ENCODE data around the gene AHCYL1. TPM values are rescaled to one million over a fixed set of nuclear protein-coding genes. Genes with fewer than 3 reads are reported as not detected.

The AHCYL1 gene
- polyA plus RNA-seq, 2 of the 4 experiments (the other 2 are of a cell fraction) = 124 to 148 TPM

DNA sequence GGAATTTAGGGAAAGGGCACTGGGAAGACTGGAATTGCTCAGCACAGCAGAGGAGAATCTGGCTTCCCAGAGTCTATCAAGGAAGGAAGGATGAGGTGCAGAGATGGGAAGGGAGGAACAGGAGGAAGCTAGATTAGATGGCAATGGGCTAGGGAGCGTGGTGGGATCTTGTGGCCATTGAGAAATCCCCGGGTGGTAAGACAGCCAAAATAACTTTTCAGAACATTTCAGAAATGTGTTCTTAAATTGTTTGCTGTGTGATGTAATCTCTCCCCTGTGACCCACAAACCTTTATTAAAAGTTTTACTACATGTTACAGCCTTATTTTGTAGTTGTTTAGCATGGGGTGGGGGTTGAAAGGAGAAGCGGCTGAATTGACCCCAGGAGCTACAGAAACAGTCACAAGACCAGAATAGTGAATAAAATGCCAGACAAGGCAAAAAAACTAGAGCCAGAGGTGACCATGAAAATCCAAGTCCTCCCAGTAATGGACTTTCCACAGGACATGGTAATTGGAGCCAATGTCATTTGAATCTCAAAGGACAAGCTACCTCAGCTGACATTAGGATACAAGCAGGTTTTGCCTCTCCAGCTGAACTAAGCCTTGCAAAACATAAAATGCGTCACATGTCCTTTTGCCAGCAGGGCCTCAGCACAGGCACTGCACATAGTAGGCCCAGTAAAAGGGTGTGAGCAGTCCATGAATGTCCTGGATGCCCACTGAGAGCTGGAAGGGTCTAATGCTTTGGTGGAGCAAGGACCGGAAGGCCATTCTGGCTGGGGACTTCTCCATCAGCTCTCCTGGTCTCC lies 980 bp upstream of the AHCYL1 start:
- ATAC-seq (no peak), FAIRE-seq (no peak), DNase-seq (ENCODE audit: low read depth in 1 of 2, low spot score in 1 of 2) (no peak)
- Histone ChIP-seq H3K9me3 (peaks cover 3% of the 10 kb centered on the region), H3K4me2 (peak overlapping the region; percentile 75), H3K4me3 (no peak overlapping the region), H3K27ac (peak overlapping the region; percentile 95 to 98), H3K4me1 (peaks cover 79% of the 10 kb centered on the region)
- ChIA-PET CTCF (interaction anchor here (0.6 to 17.7 kb wide), 68 partner anchors 10 to 494 kb away, joined by 3 to 969 read pairs (median 6); partner anchors contain the start of genes CSF1, GNAI3 and GSTM4), POLR2A (interaction anchor here (0.9 to 2.0 kb wide), 5 partner anchors 63 to 435 kb away, joined by 3 to 23 read pairs (median 14); partner anchors contain the start of gene GNAI3)
- 61% methylated on average over 5 of the region's 5 CpGs for WGBS (ENCODE audit: missing lambda C conversion rate)
- TF ChIP-seq, protein P1, sequence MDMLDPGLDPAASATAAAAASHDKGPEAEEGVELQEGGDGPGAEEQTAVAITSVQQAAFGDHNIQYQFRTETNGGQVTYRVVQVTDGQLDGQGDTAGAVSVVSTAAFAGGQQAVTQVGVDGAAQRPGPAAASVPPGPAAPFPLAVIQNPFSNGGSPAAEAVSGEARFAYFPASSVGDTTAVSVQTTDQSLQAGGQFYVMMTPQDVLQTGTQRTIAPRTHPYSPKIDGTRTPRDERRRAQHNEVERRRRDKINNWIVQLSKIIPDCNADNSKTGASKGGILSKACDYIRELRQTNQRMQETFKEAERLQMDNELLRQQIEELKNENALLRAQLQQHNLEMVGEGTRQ (IDR thresholded peaks at IDR 0.05) = peak; percentile 18; the same call in 1 of the 2 replicates
- TF ChIP-seq, protein P2, sequence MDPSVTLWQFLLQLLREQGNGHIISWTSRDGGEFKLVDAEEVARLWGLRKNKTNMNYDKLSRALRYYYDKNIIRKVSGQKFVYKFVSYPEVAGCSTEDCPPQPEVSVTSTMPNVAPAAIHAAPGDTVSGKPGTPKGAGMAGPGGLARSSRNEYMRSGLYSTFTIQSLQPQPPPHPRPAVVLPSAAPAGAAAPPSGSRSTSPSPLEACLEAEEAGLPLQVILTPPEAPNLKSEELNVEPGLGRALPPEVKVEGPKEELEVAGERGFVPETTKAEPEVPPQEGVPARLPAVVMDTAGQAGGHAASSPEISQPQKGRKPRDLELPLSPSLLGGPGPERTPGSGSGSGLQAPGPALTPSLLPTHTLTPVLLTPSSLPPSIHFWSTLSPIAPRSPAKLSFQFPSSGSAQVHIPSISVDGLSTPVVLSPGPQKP (IDR thresholded peaks at IDR 0.05; ENCODE audit: low read depth, low read length) = no peak

DNA sequence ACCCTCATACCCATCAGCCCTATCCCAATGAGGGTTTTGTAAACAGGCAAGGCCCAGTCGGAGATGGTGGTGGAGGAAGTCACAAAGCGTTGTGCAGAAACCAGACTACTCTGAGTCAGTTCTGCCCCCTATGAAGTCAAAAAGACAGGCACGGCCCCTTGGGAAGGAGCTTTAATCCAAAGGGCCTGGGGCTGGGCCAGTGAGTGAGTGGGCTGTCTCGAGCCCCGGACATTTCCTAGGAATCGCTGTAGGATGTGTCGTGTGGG lies 442 bp upstream of the AHCYL1 start:
- FAIRE-seq (no peak), DNase-seq (ENCODE audit: low read depth in 1 of 2, low spot score in 1 of 2) (peak in 1 of 2 experiments; percentile 65), ATAC-seq (peak; percentile 31 to 52)
- Histone ChIP-seq H3K27ac (peak overlapping the region; percentile 95 to 98), H3K4me2 (peak overlapping the region; percentile 75), H3K4me1 (peaks cover 74% of the 10 kb centered on the region), H3K9me3 (no peaks in the 10 kb centered on the region), H3K4me3 (no peak overlapping the region)
- WGBS (ENCODE audit: missing lambda C conversion rate) = 10% methylated on average over 5 of the region's 7 CpGs
- ChIA-PET CTCF (interaction anchor here (0.6 to 17.7 kb wide), 70 partner anchors 10 to 495 kb away, joined by 3 to 969 read pairs (median 6); partner anchors contain the start of genes CSF1, GNAI3 and GSTM4), POLR2A (interaction anchor here (0.6 to 2.1 kb wide), 9 partner anchors 20 to 436 kb away, joined by 3 to 23 read pairs (median 3); partner anchors contain the start of gene GNAI3)
- TF ChIP-seq HOXB5 (CRISPR knock-in tag; IDR thresholded peaks at IDR 0.05) = no peak
- no peak for TF ChIP-seq CEBPB (IDR thresholded peaks at IDR 0.05)
- no peak for TF ChIP-seq SREBF2 (IDR thresholded peaks at IDR 0.05)
- no peak for TF ChIP-seq POLR2A (IDR thresholded peaks at IDR 0.05; ENCODE audit: low read length)
- TF ChIP-seq CHD2 (IDR thresholded peaks at IDR 0.05; ENCODE audit: low read length, partially characterized antibody) = no peak
- TF ChIP-seq PHF8 (IDR thresholded peaks at IDR 0.05; ENCODE audit: borderline replicate concordance, low read depth) = no peak
- no peak for TF ChIP-seq NFE2L2 (conservative IDR thresholded peaks at IDR 0.05; ENCODE audit: low read length)
- no peak for TF ChIP-seq MAFK (IDR thresholded peaks at IDR 0.05; ENCODE audit: partially characterized antibody)
- no peak for TF ChIP-seq RCOR1 (IDR thresholded peaks at IDR 0.05; ENCODE audit: low read depth, low read length)
- no peak for TF ChIP-seq NR3C1 (IDR thresholded peaks at IDR 0.05)
- TF ChIP-seq TFCP2L1 (CRISPR knock-in tag; IDR thresholded peaks at IDR 0.05) = no peak
- TF ChIP-seq, protein P3, sequence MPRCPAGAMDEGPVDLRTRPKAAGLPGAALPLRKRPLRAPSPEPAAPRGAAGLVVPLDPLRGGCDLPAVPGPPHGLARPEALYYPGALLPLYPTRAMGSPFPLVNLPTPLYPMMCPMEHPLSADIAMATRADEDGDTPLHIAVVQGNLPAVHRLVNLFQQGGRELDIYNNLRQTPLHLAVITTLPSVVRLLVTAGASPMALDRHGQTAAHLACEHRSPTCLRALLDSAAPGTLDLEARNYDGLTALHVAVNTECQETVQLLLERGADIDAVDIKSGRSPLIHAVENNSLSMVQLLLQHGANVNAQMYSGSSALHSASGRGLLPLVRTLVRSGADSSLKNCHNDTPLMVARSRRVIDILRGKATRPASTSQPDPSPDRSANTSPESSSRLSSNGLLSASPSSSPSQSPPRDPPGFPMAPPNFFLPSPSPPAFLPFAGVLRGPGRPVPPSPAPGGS (IDR thresholded peaks at IDR 0.05) = no peak
- no peak for TF ChIP-seq ZC3H11A (IDR thresholded peaks at IDR 0.05)
- TF ChIP-seq, protein P4, sequence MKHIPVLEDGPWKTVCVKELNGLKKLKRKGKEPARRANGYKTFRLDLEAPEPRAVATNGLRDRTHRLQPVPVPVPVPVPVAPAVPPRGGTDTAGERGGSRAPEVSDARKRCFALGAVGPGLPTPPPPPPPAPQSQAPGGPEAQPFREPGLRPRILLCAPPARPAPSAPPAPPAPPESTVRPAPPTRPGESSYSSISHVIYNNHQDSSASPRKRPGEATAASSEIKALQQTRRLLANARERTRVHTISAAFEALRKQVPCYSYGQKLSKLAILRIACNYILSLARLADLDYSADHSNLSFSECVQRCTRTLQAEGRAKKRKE (CRISPR knock-in tag; IDR thresholded peaks at IDR 0.05; ENCODE audit: low read depth) = no peak
- no peak for TF ChIP-seq RAD21 (conservative IDR thresholded peaks at IDR 0.05 in 1 of 2, IDR thresholded peaks at IDR 0.05 in 1 of 2)
- no peak for TF ChIP-seq RNF2 (IDR thresholded peaks at IDR 0.05; ENCODE audit: borderline replicate concordance, low read depth)
- TF ChIP-seq, protein P5, sequence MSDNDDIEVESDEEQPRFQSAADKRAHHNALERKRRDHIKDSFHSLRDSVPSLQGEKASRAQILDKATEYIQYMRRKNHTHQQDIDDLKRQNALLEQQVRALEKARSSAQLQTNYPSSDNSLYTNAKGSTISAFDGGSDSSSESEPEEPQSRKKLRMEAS (IDR thresholded peaks at IDR 0.05) = no peak
- no peak for TF ChIP-seq BHLHE40 (IDR thresholded peaks at IDR 0.05; ENCODE audit: low read depth, low read length)
- TF ChIP-seq, protein P1 (IDR thresholded peaks at IDR 0.05) = no peak
